ENCODE results near the gene HLF. TPM values are rescaled to one million over a fixed set of nuclear protein-coding genes. Genes with fewer than 3 reads are reported as not detected.

The HLF gene
- polyA plus RNA-seq, 10 donors = 4.4 to 9.3 (median 5.5) TPM

DNA sequence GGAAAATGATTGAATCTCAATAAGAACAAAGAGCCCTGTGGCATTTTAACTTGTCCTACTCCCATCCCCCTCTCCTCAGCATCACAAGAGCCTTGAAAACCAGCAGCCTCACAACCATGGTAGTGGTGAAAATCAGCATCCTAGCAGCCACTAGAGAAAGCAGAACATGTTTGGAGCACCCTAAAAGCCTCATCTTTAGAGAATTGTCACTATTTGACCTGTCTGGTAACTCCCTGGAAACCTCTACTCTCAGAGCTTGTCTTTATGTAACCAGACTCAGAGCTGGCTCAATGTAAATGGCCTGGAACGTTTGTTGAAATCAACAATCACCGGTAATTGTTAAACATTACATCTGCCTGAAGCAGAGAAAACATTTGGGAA is 86.1 kb downstream of the HLF start:
- no peak for DNase-seq

DNA sequence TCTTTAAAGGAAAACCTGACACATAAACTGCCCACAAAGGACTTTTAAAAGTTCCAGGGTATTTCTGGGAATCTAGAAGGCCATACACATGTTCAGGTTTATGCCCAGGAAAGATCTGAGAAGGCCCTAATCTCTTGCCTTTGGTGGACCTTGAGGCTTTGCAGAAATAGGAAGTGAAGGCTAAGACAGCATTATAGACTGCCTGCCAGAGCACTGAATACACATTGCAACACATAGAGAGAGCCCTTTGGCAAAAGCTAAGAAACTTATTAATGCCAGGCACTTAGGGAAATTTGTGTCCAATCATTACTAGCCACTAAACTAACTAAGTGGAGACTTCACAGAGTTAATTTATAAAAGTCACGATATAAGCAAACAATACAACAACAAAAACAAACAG is 86.5 kb downstream of the HLF start:
- no peak for DNase-seq

DNA sequence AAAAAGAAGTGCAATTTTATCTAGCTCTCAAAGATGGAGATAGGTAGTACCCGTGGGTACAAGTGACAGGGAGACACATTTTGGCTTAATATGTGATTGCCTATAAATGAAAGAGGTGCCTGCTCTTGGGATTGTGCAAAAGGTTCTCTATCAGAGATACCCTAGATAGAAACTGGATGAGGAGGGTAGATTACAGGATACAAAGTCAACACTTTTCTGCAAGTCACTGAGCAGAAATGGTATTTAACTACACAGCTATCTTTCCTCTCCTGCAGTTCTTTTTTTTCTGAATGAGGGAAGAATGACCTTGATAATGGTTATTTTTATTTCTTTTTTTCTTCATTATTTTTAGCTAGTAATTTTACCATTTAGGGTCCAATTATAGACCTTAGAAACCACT is 89.2 kb downstream of the HLF start:
- DNase-seq = no peak

DNA sequence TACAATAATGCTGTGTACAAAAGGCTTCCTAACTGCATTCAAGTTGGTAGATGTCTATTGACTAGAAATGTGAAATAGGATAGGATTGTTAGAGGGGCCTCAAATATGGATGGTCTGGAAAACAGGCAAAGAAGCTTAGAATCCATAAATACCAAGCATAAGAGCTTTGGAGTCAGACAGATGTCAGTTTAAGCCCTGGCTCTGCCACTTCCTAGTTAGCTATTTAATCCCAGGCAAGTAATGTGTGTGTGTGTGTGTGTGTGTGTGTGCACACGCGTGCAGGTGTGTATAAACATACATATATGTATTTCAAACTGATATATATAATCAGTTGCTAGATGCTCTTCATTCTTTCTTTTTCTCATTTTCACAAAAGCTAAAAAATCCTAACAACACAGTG is 90.2 kb downstream of the HLF start:
- no peak for DNase-seq

DNA sequence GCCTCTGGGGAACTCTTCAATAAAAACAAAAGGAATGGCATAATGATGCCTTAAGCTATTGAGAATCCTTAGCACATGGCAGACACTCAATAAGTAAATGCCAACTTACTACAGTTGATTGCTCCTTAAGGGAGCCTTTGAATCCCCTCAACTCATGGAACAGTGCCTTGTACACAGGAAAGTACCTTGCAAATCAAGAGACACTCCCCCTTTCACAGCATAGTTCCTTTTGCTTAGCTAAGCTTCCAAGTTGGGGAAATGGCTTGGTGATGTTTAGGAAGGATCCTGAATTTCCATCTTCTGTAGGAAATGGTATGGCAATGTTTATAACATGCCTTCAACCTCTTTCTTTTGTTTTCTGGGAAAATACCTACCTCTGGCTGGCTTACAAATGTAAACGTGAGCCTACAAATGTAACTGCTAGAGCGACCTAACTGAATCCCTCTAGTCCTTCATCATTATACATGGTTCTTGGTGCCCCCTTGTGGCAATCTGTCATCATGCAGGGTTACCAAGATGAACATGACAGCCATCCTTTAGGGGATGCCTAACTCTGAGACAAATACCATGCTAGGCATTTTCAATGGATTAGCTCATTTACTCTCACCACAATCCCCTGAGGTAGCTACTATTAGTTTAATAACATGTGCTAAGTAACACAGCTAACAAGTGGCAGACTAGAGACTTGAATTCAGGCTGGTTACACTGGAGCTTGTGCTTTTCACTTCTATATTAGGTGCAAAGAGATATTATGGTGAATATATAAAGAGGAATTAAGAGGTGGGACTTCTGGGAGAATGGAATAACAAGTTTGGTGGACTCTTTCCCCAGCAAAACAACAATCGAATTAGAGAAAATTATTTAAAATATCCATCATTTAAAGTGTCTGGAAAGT is 91.9 kb downstream of the HLF start:
- peak; percentile 49 to 75 (median 55) for DNase-seq

DNA sequence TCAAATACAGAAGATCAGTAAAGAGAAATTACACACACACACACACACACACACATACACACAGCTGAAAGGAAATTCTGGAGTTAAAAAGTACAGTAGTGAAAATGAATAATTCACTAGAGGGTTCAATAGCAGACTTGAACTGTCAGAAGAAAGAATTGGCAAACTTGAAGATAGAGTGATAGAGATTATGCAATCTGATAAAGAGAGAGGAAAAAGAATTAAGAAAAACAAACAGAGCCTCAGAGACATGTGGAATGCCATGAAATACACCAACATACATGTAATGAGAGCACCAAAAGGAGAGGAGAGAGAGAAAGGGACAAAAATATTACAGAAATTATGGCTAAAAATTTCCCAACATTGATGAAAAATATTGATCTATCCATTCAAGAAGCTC is 96.2 kb downstream of the HLF start:
- no peak for DNase-seq

DNA sequence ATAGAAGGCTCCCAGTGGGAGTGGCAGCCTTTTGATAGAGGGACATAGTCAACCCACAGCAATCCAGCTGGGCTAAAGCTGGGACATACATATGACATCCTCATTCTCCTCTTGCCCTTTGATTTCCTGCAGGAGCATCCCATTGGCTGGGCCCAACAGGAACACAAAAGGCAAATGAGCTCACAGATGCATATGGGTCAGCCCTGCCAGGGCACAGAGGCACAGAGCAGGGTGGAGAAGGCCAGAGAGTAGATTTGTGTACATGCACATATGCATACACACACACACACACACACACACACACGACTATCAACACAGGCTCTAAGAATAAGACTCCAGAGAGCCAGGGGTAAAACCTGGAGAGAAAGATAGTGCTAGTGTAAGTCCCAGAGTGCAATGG is 98.3 kb downstream of the HLF start:
- DNase-seq = no peak

DNA sequence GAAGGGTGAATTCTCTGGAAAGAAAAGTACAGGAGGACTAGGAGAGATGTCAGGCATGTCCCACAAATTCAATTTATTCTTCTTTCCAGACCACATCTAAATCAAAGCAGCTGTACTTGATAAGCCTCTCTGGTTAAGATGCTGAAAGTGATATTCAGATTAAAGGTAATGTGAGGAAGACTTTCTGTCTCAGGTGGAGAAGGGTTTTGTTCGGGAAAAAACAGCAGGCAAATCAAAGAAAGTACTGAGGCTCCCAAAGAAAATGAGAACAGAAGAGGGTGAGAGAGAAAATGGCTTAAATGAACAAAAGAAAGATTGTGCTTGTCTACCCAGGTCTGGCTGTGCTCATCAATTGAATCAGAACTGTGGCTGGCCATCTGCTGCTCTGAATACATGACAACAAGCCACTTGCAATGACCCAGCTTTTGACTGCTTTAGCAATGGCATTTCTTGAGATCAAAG is 101.3 kb downstream of the HLF start:
- DNase-seq = no peak

DNA sequence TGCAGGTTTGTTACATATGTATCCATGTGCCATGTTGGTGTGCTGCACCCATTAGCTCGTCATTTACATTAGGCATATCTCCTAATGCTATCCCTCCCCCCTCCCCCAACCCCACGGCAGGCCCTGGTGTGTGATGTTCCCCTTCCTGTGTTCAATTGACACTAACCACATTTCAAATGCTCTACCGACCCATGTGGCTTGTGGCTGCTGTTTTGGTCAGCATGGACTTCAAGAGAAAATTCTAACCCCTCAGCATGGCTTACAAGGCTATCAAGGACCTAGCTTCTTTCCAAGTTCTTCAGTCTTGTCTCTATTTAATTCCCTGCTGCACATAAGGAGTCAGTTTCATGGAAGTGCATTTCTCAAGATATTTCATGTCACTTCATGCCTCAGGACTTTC is 103.9 kb downstream of the HLF start:
- DNase-seq = no peak

Other genes starting within 250 kb of the HLF start
- gene MMD, start 156.9 kb downstream of the HLF start, polyA plus RNA-seq (ENCODE audit: insufficient read length in 10 of 10) = 10 to 100 TPM; 11.7 to 19.2 (median 16.3) TPM
- gene SMIM36, start 246.5 kb downstream of the HLF start, polyA plus RNA-seq (ENCODE audit: insufficient read length in 10 of 10) = under 1 TPM in 2 of 10 donors, not detected in 8; 0.05 to 0.07 TPM

All from muscle of back (tissue), 11 donors.